Pulmonary artery endothelial cell (primary cell): ENCODE measurements around the gene OPCML. TPM values are rescaled to one million over a fixed set of nuclear protein-coding genes. Genes with fewer than 3 reads are reported as not detected.

Source experiments
- DNase-seq: peaks from one replicate; pipeline ENCODE4 v3.0.0-alpha.2; 2011; ENCODE audit warnings: low read depth, low spot score
- total RNA-seq: library from RNA; depleted of rRNA; stranded (reverse); fragments of >200 nt; gene quantifications from 2 replicates; pipeline ENCODE4 v1.2.3, GENCODE V29; 2014

Gene OPCML
- total RNA-seq, 1 donor from 2014 or later = not detected

- DNase-seq = no peak
Observed at GRCh38 chr11:133361689-133361994, 170.7 kb downstream of the OPCML start.

DNA sequence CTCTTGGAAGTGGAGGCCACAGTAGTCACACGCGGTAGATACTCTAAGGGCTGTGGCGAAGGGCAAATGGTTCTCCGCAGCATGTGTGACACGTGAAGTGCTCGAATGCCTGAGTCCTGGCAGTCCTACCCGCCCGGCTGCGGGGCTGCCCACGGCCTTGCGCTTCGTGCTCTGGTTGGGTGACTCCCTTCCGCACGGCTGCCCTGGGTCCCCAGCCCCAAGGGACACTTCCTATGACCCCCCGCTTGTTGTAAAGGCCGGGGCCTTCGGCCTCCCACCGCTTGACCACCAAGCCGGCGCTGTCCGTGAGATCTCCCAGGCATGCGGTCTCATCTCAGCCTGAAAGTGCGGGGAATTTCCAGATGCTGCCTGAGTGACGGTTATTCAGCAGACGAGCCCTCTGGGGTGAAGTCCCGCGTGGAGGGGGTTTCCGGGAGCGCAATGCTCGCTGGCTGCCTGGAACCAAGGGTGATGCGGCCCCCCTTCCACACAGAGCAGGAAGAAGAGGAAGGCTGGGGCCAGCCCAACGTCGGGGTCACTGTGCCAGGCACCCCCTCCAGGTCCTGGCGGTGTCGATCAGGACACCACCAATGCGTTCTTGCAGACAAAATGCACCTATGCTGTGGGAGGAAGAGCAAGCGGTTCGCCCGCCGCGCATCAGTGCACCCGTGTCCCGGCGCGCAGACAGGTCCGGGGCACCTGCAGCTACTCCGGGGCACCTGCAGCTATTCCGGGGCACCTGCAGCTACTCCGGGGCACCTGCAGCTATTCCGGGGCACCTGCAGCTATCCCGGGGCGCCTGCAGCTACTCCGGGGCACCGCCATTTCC is 171.2 kb downstream of the OPCML start:
- no peak for DNase-seq

- DNase-seq = no peak
Observed at GRCh38 chr11:133355095-133355494, 177.2 kb downstream of the OPCML start.

DNA sequence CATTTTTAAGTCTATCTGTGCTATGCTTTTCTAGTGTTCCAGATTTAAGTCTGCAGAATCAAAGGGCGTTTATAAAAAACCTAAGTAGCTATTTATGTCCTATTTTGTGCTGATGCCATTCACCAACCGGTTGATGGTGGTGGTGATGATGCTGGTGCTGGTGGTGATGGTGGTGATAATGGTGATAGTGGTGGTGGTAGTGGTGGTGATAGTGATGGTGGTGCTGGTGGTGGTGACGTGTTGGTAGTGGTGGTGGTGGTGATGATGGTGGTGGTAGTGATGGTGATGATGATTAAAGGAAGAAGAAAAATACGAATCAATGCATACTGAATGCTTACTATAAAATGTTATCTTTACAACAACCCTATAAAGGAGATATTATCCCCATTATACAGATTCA is 178.2 kb downstream of the OPCML start:
- DNase-seq = no peak

DNA sequence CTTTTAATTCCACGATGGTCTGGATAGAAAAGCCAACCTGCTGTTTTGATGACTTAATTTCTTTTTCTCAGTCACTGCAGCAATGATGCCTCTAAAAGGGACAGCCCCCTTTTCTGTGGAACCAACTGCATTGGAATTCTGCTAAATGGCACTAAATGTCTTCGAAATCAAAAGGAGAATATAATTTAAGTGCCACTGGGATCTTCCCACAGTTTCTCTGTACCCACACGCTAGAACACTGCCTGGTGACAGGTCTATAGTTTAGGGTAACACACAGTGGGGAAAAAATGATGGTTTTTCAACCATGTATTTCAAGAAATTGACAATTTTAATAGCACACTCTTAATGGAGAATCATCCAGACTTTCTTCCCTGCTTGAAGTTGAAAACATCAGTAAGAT is 182.3 kb downstream of the OPCML start:
- DNase-seq = no peak

GRCh38 chr11:133347988-133348387 is 184.3 kb downstream of the OPCML start:
- DNase-seq = no peak

DNA sequence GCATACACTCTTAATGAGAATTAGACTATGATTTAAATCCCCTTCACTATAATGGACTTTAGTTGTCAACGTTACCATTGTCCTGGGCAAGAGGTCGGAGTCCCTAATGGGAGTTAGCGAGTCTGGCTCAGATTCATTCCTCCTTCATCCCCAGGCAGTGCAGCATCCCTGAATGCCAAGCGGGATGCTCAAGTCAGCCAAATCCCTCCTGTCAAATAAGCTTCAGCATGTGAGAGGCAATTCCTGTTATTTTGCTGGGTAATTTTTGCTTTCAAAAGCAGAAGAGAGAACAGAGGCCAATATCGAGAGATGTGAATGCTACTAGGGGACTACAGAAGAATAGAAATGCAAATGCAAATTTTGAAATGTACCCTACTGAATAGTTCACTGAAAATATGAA is 186.2 kb downstream of the OPCML start:
- no peak for DNase-seq

- no peak for DNase-seq
Observed at GRCh38 chr11:133343951-133344350, 188.3 kb downstream of the OPCML start.

DNA sequence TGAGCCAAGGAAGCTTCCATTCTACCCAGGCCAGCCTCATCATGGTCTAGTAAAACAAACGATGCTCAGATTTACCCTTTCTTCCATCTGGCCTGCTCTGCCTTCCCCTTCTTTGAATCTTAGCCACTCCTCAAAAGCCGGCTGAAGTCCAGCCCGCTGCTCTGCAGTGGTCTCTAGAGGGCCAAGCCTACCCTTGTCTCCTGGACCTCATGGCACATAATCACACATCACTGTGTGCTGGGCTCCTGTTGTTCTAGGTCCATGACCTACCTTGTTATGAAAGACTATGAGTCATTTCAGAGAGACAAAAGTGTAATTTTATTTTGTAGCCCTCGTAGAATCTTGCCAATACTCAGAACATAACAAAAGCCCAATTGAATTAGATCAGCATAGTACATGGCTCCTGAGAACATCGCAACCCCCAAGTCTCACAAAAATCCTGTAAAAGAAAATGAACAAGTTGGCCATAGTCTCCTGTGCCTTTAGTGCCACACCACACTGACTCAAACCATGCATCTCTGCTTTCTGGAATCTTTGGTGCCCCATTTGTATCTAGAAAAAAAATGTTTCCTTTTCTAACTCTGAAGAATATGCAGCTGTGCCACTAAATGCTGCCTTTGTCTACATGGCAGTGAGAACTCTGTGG is 192.7 kb downstream of the OPCML start:
- DNase-seq = no peak

DNA sequence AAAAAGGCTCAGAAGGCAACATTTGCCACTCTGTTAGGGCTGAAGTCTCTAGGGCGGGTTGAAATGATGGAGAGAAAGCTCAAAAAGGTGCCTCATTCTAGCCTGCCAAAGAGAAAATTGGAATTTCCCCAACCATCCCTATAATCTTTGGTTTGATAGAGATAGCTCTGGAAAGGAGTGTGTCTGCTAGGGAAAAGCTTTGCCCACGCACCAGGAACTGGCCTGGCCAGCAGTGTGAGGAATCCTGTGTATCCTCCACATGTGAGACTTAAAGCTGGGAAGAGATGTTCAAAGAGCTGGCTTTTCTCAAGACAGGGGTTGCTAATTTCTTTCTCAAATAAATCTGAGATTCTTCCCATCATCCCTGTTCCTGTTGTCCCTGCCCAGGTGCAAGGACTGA is 193.7 kb downstream of the OPCML start:
- no peak for DNase-seq

DNA sequence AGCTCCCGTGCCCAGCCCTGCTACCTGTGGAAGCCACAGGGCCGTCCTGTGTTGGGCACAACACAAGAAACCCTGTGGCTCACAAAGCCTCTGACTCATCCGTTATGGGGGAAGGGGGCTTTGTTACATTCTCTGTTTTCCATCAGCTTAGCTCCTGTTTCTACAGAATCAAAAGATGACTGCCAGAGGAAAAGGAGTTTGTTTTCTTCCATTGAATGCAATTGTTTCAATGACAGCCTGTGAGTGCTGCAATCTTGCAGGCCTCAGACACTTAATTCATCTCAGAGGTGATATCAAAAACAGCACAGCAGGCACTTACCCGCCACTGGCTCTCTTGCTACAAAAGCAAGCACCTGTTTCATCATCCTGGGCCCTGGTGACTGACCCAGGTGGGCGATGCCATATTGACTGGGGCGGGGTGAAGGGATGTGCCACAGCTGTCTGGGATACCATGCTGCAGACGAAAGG is 194.3 kb downstream of the OPCML start:
- no peak for DNase-seq

- DNase-seq = no peak
Observed at GRCh38 chr11:133337193-133337592, 195.1 kb downstream of the OPCML start.

- DNase-seq = no peak
Observed at GRCh38 chr11:133331031-133331430, 201.3 kb downstream of the OPCML start.

DNA sequence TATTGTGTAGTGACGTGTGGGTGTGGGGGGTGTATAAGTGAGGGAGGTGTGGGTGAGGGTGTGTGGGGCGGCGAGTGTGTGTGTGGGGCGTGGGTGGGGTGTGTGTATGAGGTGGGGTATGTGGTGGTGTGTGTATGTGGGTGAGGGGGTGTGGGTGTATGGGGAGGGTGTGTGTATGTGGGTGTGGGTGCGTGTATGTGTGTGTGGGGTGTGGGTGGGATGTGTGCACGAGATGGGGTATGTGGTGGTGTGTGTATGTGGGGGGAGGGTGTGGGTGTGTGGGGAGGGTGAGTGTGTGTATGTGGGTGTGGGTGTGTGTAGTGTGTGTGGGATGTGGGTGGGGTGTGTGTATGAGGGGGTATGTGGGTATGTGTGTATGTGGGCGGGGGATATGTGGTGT is 205.5 kb downstream of the OPCML start:
- no peak for DNase-seq

- no peak for DNase-seq
Observed at GRCh38 chr11:133326332-133326731, 206.0 kb downstream of the OPCML start.

GRCh38 chr11:133325711-133326110 is 206.6 kb downstream of the OPCML start:
- DNase-seq = no peak

GRCh38 chr11:133323354-133323753 is 208.9 kb downstream of the OPCML start:
- DNase-seq = no peak

GRCh38 chr11:133318221-133318620 is 214.1 kb downstream of the OPCML start:
- no peak for DNase-seq

DNA sequence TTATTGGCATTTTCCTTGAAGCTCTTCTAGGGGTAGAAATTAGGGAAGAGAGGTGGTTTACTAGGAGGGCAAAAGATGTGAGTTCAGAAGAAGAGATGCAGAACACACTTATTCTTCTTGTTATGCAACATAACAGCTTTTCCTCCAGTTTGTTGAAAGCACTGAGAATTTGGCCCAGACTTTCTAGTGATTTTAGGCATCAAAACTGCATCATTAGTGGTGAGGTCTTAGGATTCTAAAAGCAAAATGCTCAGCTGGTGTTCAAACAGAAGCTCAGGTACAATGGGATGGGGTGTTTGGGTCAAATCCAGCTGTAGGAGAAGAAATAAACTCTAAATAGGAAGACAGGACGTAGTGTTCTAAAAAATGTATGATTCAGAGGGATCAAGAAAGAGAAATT is 221.1 kb downstream of the OPCML start:
- DNase-seq = no peak

GRCh38 chr11:133306019-133306418 is 226.3 kb downstream of the OPCML start:
- DNase-seq = no peak

- no peak for DNase-seq
Observed at GRCh38 chr11:133305208-133305956, 226.9 kb downstream of the OPCML start.

DNA sequence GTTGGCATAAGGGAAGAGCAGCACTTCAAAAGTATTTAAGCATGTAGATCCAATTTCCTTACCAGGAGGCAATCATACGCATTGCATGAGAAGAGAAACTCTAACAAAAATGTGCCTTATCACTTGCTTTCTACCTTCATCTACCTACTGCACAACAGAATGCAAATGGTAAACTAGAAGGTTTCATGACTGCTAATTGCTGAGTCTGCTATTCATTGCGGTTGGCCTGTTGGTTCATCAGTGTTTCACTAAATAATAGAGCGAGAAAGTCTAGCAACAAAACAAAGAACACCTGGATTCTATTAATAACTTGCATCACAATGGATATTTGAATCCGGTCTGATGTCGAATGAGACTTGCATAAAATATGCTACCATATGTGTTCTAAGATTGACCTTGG is 229.0 kb downstream of the OPCML start:
- no peak for DNase-seq
